H9 (cell line): ENCODE measurements around the gene ECE1. TPM values are rescaled to one million over a fixed set of nuclear protein-coding genes. Genes with fewer than 3 reads are reported as not detected.

Experiments
- DNase-seq: peaks from one replicate; pipeline ENCODE4 v3.0.0-alpha.2; 2017
- H2AFZ ChIP-seq: one replicate; pipeline ENCODE4 v1.6.1; 2013; ENCODE audit warnings: mild to moderate bottlenecking, low read length, control low read depth, moderate library complexity
- H2AK5ac ChIP-seq: 2 replicates; pipeline ENCODE4 v1.6.1; 2013; ENCODE audit warnings: low read length, control low read depth, mixed read lengths; ENCODE audit not compliant: insufficient read length
- H2BK120ac ChIP-seq: one replicate; pipeline ENCODE4 v1.6.1; 2013; ENCODE audit warnings: low read depth, mild to moderate bottlenecking, low read length, control low read depth, inconsistent platforms; ENCODE audit not compliant: poor library complexity, severe bottlenecking
- H2BK12ac ChIP-seq: 2 replicates; pipeline ENCODE4 v1.6.1; 2013; ENCODE audit warnings: low read length, control low read depth, mixed read lengths, low read depth; ENCODE audit not compliant: insufficient read length
- H2BK15ac ChIP-seq: 2 replicates; pipeline ENCODE4 v1.6.1; 2013; ENCODE audit warnings: low read depth, low read length, control low read depth
- H2BK20ac ChIP-seq: one replicate; pipeline ENCODE4 v1.6.1; 2013; ENCODE audit warnings: low read depth, mild to moderate bottlenecking, low read length, control low read depth, inconsistent platforms; ENCODE audit not compliant: poor library complexity, severe bottlenecking
- H2BK5ac ChIP-seq: 2 replicates; pipeline ENCODE4 v1.6.1; 2013; ENCODE audit warnings: low read length, control low read depth, mixed read lengths; ENCODE audit not compliant: insufficient read length
- H3K14ac ChIP-seq: 2 replicates; pipeline ENCODE4 v1.6.1; 2013; ENCODE audit warnings: low read length, control low read depth; ENCODE audit not compliant: insufficient read depth
- H3K18ac ChIP-seq: 2 replicates; pipeline ENCODE4 v1.6.1; 2013; ENCODE audit warnings: low read depth, mild to moderate bottlenecking, mixed read lengths, low read length, control low read depth; ENCODE audit not compliant: insufficient read length
- H3K23ac ChIP-seq: 2 replicates; pipeline ENCODE4 v1.6.1; 2013; ENCODE audit warnings: low read length, control low read depth, mixed read lengths, low read depth; ENCODE audit not compliant: insufficient read length
- H3K23me2 ChIP-seq: 2 replicates; pipeline ENCODE4 v1.6.1; 2013; ENCODE audit warnings: low read depth, mild to moderate bottlenecking, mixed read lengths, low read length, control low read depth; ENCODE audit not compliant: insufficient read length, poor library complexity, severe bottlenecking
- H3K27ac ChIP-seq: 2 replicates; pipeline ENCODE4 v1.5.1; 2013; ENCODE audit warnings: low read length, control low read depth, mixed read lengths, low read depth; ENCODE audit not compliant: insufficient read length
- H3K27me3 ChIP-seq: 2 replicates; pipeline ENCODE4 v1.6.1; 2013; ENCODE audit warnings: low read length, control low read depth, inconsistent platforms; ENCODE audit not compliant: insufficient read depth
- H3K4ac ChIP-seq: 2 replicates; pipeline ENCODE4 v1.6.1; 2013; ENCODE audit warnings: low read depth, mild to moderate bottlenecking, control low read depth, inconsistent platforms, low read length, moderate library complexity
- H3K4me1 ChIP-seq: 2 replicates; pipeline ENCODE4 v1.6.1; 2013; ENCODE audit warnings: low read length, control low read depth, inconsistent platforms; ENCODE audit not compliant: insufficient read depth
- H3K4me2 ChIP-seq: 2 replicates; pipeline ENCODE4 v1.6.1; 2013; ENCODE audit warnings: low read length, control low read depth, mixed read lengths; ENCODE audit not compliant: insufficient read length, insufficient read depth
- H3K56ac ChIP-seq: 2 replicates; pipeline ENCODE4 v1.6.1; 2013; ENCODE audit warnings: low read depth, mild to moderate bottlenecking, mixed read lengths, low read length, control low read depth; ENCODE audit not compliant: insufficient read length
- H3K79me1 ChIP-seq: 2 replicates; pipeline ENCODE4 v1.6.1; 2013; ENCODE audit warnings: low read depth, mild to moderate bottlenecking, moderate library complexity, low read length, control low read depth, inconsistent platforms; ENCODE audit not compliant: insufficient read depth, poor library complexity, severe bottlenecking
- H3K79me2 ChIP-seq: 2 replicates; pipeline ENCODE4 v1.6.1; 2013; ENCODE audit warnings: low read length, control low read depth, inconsistent platforms; ENCODE audit not compliant: insufficient read depth
- H3K9ac ChIP-seq: 2 replicates; pipeline ENCODE4 v1.6.1; 2013; ENCODE audit warnings: low read length, control low read depth, mixed read lengths; ENCODE audit not compliant: insufficient read length; ENCODE audit errors: extremely low read depth
- H3K9me3 ChIP-seq: one replicate; pipeline ENCODE4 v1.6.1; 2013; ENCODE audit warnings: low read depth, low read length, inconsistent platforms; ENCODE audit not compliant: control insufficient read depth
- H3T11ph ChIP-seq: one replicate; pipeline ENCODE4 v1.6.1; 2013; ENCODE audit warnings: mild to moderate bottlenecking, low read length, control low read depth, inconsistent platforms
- H4K20me1 ChIP-seq: one replicate; pipeline ENCODE4 v1.6.1; 2013; ENCODE audit not compliant: control insufficient read depth, insufficient read length, insufficient read depth
- H4K5ac ChIP-seq: 2 replicates; pipeline ENCODE4 v1.6.1; 2013; ENCODE audit warnings: low read depth, mild to moderate bottlenecking, mixed read lengths, low read length, control low read depth; ENCODE audit not compliant: insufficient read length
- H4K8ac ChIP-seq: replicated peaks from 2 replicates; pipeline ENCODE4 v1.6.1; 2013; ENCODE audit warnings: low read length, control low read depth, mixed read lengths, low read depth; ENCODE audit not compliant: insufficient read length
- H4K91ac ChIP-seq: 2 replicates; pipeline ENCODE4 v1.6.1; 2013; ENCODE audit warnings: low read depth, mild to moderate bottlenecking, moderate library complexity, mixed read lengths, low read length, control low read depth; ENCODE audit not compliant: insufficient read length
- H3K27ac Mint-ChIP-seq, 3 experiments: 2 replicates in 2 of 3; 3 replicates in 1 of 3; pipeline ENCODE4 v1.8.0; 2020 to 2021; ENCODE audit warnings: mixed read lengths in 3 of 3, mild to moderate bottlenecking in 1 of 3, moderate library complexity in 1 of 3
- H3K27me3 Mint-ChIP-seq: 2 replicates; pipeline ENCODE4 v1.8.0; 2021; ENCODE audit warnings: low read depth, mild to moderate bottlenecking, moderate library complexity, mixed read lengths
- H3K36me3 Mint-ChIP-seq, 3 experiments: 2 replicates in 2 of 3; 3 replicates in 1 of 3; pipeline ENCODE4 v1.8.0; 2020 to 2021; ENCODE audit warnings: low read depth in 3 of 3, mixed read lengths in 3 of 3; ENCODE audit not compliant: insufficient read depth in 1 of 3
- H3K4me1 Mint-ChIP-seq, 2 experiments: 2 replicates each; pipeline ENCODE4 v1.8.0; 2020; ENCODE audit warnings: mixed read lengths in 2 of 2
- H3K4me3 Mint-ChIP-seq, 2 experiments: 2 replicates in 1 of 2; 3 replicates in 1 of 2; pipeline ENCODE4 v1.8.0; 2020 to 2021; ENCODE audit warnings: mild to moderate bottlenecking in 2 of 2, mixed read lengths in 2 of 2, moderate library complexity in 1 of 2
- H3K9me3 Mint-ChIP-seq, 2 experiments: 2 replicates in 1 of 2; 3 replicates in 1 of 2; pipeline ENCODE4 v1.8.0; 2020; ENCODE audit warnings: mild to moderate bottlenecking in 2 of 2, mixed read lengths in 2 of 2, moderate library complexity in 1 of 2
- CTCF ChIP-seq: fragments of 200-600 bp; sonication (generic); conservative IDR thresholded peaks from 3 replicates; pipeline ENCODE4 v1.8.0; 2021; ENCODE audit warnings: antibody characterized with exemption, mild to moderate bottlenecking
- WGBS: extraction: QIAGEN DNeasy Blood & Tissue Kit; methylation state at CpG from one replicate; pipeline ENCODE4 v1.1.7; 2013; ENCODE audit warnings: missing lambda C conversion rate, low lambda C conversion rate, mixed read lengths; ENCODE audit not compliant: insufficient read length; ENCODE audit errors: extremely low coverage; 5-methylcytosine and 5-hydroxymethylcytosine counted together
- total RNA-seq: library from RNA; stranded (reverse); gene quantifications from 2 replicates; pipeline ENCODE4 v1.2.1, GENCODE V29; 2021

The ECE1 gene
- total RNA-seq, 1 experiment from 2014 or later: 31.1 TPM

DNA sequence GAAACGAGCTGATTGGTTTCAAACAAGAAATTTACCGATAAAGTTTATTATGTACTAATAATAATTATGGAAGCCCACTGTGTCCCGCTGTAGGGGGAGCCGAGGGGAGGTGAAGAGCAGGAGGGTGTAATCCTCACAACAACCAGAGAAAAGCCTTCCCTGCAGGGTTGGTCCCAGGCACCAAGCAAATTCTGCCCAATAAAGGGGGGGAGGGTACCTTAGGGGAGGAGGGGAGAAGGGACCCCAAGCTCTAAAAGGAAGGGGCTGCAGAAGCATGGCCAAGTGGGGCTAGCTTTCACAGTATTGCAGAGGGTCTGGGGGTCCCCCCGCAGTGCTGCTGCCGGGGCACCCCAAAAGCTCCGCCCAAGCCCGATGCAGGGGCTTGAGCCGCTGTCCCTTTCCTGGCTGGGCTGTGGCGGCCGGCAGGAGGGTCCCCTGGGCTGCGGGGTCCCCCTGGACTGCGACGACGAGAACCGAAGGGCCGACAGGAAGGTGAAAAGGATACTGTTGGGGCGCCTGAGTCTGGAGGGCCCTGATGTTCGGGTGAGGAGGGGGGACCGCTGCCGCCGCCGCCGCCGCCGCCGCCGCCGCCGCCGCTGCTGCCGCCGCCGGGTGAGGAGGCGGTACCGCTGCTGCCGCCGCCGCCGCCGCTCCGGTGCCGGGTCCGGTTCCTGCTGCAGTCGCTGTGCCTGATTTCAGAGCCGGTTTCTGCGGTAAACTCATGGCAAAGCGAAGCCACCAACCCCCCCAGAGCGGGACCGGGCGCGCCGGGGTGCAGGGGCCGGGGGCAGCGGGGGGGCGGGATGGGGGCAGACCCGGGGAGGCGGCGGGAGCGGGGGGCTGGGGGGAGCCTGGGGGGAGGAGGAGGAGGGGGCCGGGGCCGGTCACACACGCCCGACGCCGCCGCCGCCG is 114.3 kb downstream of the ECE1 start:
- Histone ChIP-seq H3K9me3 (no peaks in the 10 kb centered on the region), H3K27ac (no peak overlapping the region), H3K4ac (no peak overlapping the region), H4K5ac (no peak overlapping the region), H3K56ac (no peak overlapping the region), H4K91ac (no peak overlapping the region), H3K9ac (peak overlapping the region; percentile 88), H4K8ac (no peak overlapping the region), H3K4me2 (peak overlapping the region; percentile 95), H2BK20ac (no peak overlapping the region), H3K79me1 (no peaks in the 10 kb centered on the region), H3K4me1 (no peaks in the 10 kb centered on the region; the same call in 1 of the 2 replicates), H3K18ac (peak overlapping the region; percentile 88), H2BK5ac (no peak overlapping the region), H2AK5ac (no peak overlapping the region), H3K23me2 (peaks cover 10% of the 10 kb centered on the region), H3K14ac (peak overlapping the region; percentile 80), H3T11ph (no peak overlapping the region), H2BK12ac (no peak overlapping the region), H3K23ac (no peak overlapping the region), H3K27me3 (no peaks in the 10 kb centered on the region), H3K79me2 (peaks cover 23% of the 10 kb centered on the region; the same call in 1 of the 2 replicates), H2AFZ (no peak overlapping the region), H2BK120ac (no peak overlapping the region), H2BK15ac (no peak overlapping the region), H4K20me1 (no peaks in the 10 kb centered on the region)
- H3K36me3 Mint-ChIP-seq: peaks cover 4 to 14% (median 8%) of the 10 kb centered on the region in 3 experiments; a peak in 5 of 7 replicates
- H3K27me3 Mint-ChIP-seq: peaks cover 34% of the 10 kb centered on the region
- no CpG with 5 or more reads among the region's 69 CpGs for WGBS
- peaks cover 17 to 18% of the 10 kb centered on the region in 2 experiments for H3K4me1 Mint-ChIP-seq
- H3K4me3 Mint-ChIP-seq: peak overlapping the region; percentile 84
- no peak for TF ChIP-seq CTCF
- peak overlapping the region; percentile 50 to 75 (median 66); a peak in 5 of 7 replicates for H3K27ac Mint-ChIP-seq
- H3K9me3 Mint-ChIP-seq: no peaks in the 10 kb centered on the region
- DNase-seq: peak; percentile 43
